MM.1S (cell line): ENCODE measurements around the gene KREMEN2.
A peak's percentile ranks its signal among the peaks of the same experiment; 100 is the strongest.

Source experiments
- DNase-seq: peaks from one replicate; pipeline ENCODE4 v3.0.0-alpha.2; 2015
- H2AFZ ChIP-seq: fragments of 300-600 bp; sonication (generic); 2 replicates; pipeline ENCODE4 v1.6.0; 2016; ENCODE audit warnings: antibody characterized with exemption, low read length
- H3F3A ChIP-seq: fragments of 300-600 bp; sonication (generic); 2 replicates; pipeline ENCODE4 v1.6.1; 2016; ENCODE audit warnings: mild to moderate bottlenecking, antibody characterized with exemption, low read length, moderate library complexity, mixed read lengths; ENCODE audit not compliant: insufficient read depth
- H3K27ac ChIP-seq: fragments of 300-600 bp; sonication (generic); 2 replicates; pipeline ENCODE4 v1.5.1; 2016; ENCODE audit warnings: mild to moderate bottlenecking, low read length
- H3K27me3 ChIP-seq: fragments of 300-600 bp; sonication (generic); replicated peaks from 2 replicates; pipeline ENCODE4 v1.6.0; 2016; ENCODE audit warnings: low read length; ENCODE audit not compliant: insufficient read depth
- H3K36me3 ChIP-seq: fragments of 300-600 bp; sonication (generic); replicated peaks from 2 replicates; pipeline ENCODE4 v1.6.1; 2016; ENCODE audit warnings: mild to moderate bottlenecking, low read length, mixed read lengths; ENCODE audit not compliant: insufficient read depth
- H3K4me1 ChIP-seq: fragments of 300-600 bp; sonication (generic); 2 replicates; pipeline ENCODE4 v1.6.1; 2016; ENCODE audit warnings: low read length, mixed read lengths
- H3K4me2 ChIP-seq: fragments of 300-600 bp; sonication (generic); 2 replicates; pipeline ENCODE4 v1.6.0; 2016; ENCODE audit warnings: low read depth, low read length
- H3K4me3 ChIP-seq: fragments of 300-600 bp; sonication (generic); 2 replicates; pipeline ENCODE4 v1.5.1; 2016; ENCODE audit warnings: low read length, mixed read lengths
- H3K79me2 ChIP-seq: fragments of 300-600 bp; sonication (generic); 2 replicates; pipeline ENCODE4 v1.6.1; 2016; ENCODE audit warnings: mixed run types, low read length, mixed read lengths
- H3K9ac ChIP-seq: fragments of 300-600 bp; sonication (generic); 2 replicates; pipeline ENCODE4 v1.6.1; 2016; ENCODE audit warnings: low read length, mixed read lengths
- H3K9me2 ChIP-seq: fragments of 300-600 bp; sonication (generic); replicated peaks from 2 replicates; pipeline ENCODE4 v1.6.1; 2016; ENCODE audit warnings: mild to moderate bottlenecking, low read length, mixed read lengths; ENCODE audit not compliant: insufficient read depth
- H3K9me3 ChIP-seq: fragments of 300-600 bp; sonication (generic); replicated peaks from 2 replicates; pipeline ENCODE4 v1.6.1; 2016; ENCODE audit warnings: mild to moderate bottlenecking, low read length, mixed read lengths; ENCODE audit not compliant: insufficient read depth
- H4K20me1 ChIP-seq: fragments of 300-600 bp; sonication (generic); 2 replicates; pipeline ENCODE4 v1.6.1; 2016; ENCODE audit warnings: mild to moderate bottlenecking, low read length, moderate library complexity, mixed read lengths; ENCODE audit not compliant: insufficient read depth
- CTCF ChIP-seq: fragments of 300-600 bp; sonication (generic); IDR thresholded peaks from 2 replicates; pipeline ENCODE4 v1.5.1; 2016; ENCODE audit warnings: antibody characterized with exemption, low read length, mixed read lengths
- EZH2 ChIP-seq: fragments of 300-600 bp; sonication (generic); optimal IDR thresholded peaks from 2 replicates; pipeline ENCODE3; 2017; ENCODE audit warnings: low read depth, mild to moderate bottlenecking, antibody characterized with exemption, low read length, mixed read lengths
- EZH2phosphoT487 ChIP-seq: fragments of 300-600 bp; sonication (generic); IDR thresholded peaks from 2 replicates; pipeline ENCODE4 v1.6.1; 2018; ENCODE audit warnings: antibody characterized with exemption, low read length

The KREMEN2 gene

GRCh38 chr16:2979669-2980226, 15.7 kb downstream of the KREMEN2 start:
- H3K9me3 ChIP-seq, result no peaks in the 10 kb centered on the region
- peak overlapping the region; percentile 12; the same call in 1 of the 2 replicates for H3K27ac ChIP-seq
- peak overlapping the region; percentile 90 for H3K4me3 ChIP-seq
- peaks cover 7% of the 10 kb centered on the region; the same call in 1 of the 2 replicates for H3F3A ChIP-seq
- peaks cover 9% of the 10 kb centered on the region for H3K27me3 ChIP-seq
- TF ChIP-seq EZH2phosphoT487, result no peak
- TF ChIP-seq EZH2, result no peak
- TF ChIP-seq CTCF, result no peak
- H3K9ac ChIP-seq, result peak overlapping the region; percentile 96
- no peaks in the 10 kb centered on the region for H3K9me2 ChIP-seq
- H2AFZ ChIP-seq, result peak overlapping the region; percentile 57
- H3K36me3 ChIP-seq, result no peaks in the 10 kb centered on the region
- no peaks in the 10 kb centered on the region for H4K20me1 ChIP-seq
- no peak for DNase-seq
- H3K4me1 ChIP-seq, result peaks cover 5% of the 10 kb centered on the region; the same call in 1 of the 2 replicates
- H3K79me2 ChIP-seq, result peaks cover 27% of the 10 kb centered on the region
- H3K4me2 ChIP-seq, result peak overlapping the region; percentile 69

GRCh38 chr16:2980227-2981176, 16.4 kb downstream of the KREMEN2 start, which contains the start of gene PKMYT1:
Gene PKMYT1, minus strand, starts transcription at chr16:2980446. Its CDS starts 789 bp downstream, at chr16:2979657.
- Histone ChIP-seq H3K4me3 (peak within 1 kb of the TSS; percentile 90), H4K20me1 (no peaks in the 10 kb centered on the region), H3K9me3 (no peaks in the 10 kb centered on the region), H2AFZ (peak within 1 kb of the TSS; percentile 76), H3K79me2 (peaks cover 27% of the 10 kb centered on the region), H3F3A (peaks cover 7% of the 10 kb centered on the region; the same call in 1 of the 2 replicates), H3K4me1 (peaks cover 5% of the 10 kb centered on the region; the same call in 1 of the 2 replicates), H3K27ac (peak within 1 kb of the TSS; percentile 12; the same call in 1 of the 2 replicates), H3K9ac (peak within 1 kb of the TSS; percentile 96), H3K4me2 (peak within 1 kb of the TSS; percentile 96), H3K36me3 (no peaks in the 10 kb centered on the region), H3K9me2 (no peaks in the 10 kb centered on the region), H3K27me3 (peaks cover 16% of the 10 kb centered on the region)
- DNase-seq, result peak; percentile 92
- no peak for TF ChIP-seq EZH2phosphoT487
- no peak for TF ChIP-seq EZH2
- no peak for TF ChIP-seq CTCF

GRCh38 chr16:2981177-2981898, 17.3 kb downstream of the KREMEN2 start:
- H3F3A ChIP-seq, result 0 out of 2 replicates have a peak, but pooled peaks cover 2% of the 10 kb centered on the region
- no peak overlapping the region for H3K27ac ChIP-seq
- peak overlapping the region; percentile 96; the same call in 1 of the 2 replicates for H3K4me2 ChIP-seq
- no peak for DNase-seq
- no peaks in the 10 kb centered on the region for H3K9me3 ChIP-seq
- no peaks in the 10 kb centered on the region for H3K36me3 ChIP-seq
- no peak for TF ChIP-seq EZH2
- TF ChIP-seq CTCF, result no peak
- TF ChIP-seq EZH2phosphoT487, result no peak
- H3K9ac ChIP-seq, result peak overlapping the region; percentile 96; the same call in 1 of the 2 replicates
- H3K79me2 ChIP-seq, result peaks cover 27% of the 10 kb centered on the region
- peaks cover 25% of the 10 kb centered on the region for H3K27me3 ChIP-seq
- no peaks in the 10 kb centered on the region for H4K20me1 ChIP-seq
- H3K9me2 ChIP-seq, result no peaks in the 10 kb centered on the region
- H3K4me3 ChIP-seq, result peak overlapping the region; percentile 90
- H2AFZ ChIP-seq, result peak overlapping the region; percentile 76
- H3K4me1 ChIP-seq, result peaks cover 5% of the 10 kb centered on the region; the same call in 1 of the 2 replicates
